Sigmoid colon (tissue), 7 donors: ENCODE data around the gene DYSF. TPM values are rescaled to one million over a fixed set of nuclear protein-coding genes. Genes with fewer than 3 reads are reported as not detected.

ENCODE experiments used
- DNase-seq: peaks from one replicate; pipeline ENCODE4 v3.0.0-alpha.2; 2019
- H3K27ac ChIP-seq, 4 donors: fragments of 200-600 bp; sonication (generic); one replicate each; pipeline ENCODE4 v1.5.1; 2016 to 2019; ENCODE audit warnings: mild to moderate bottlenecking in 1 of 4
- H3K27me3 ChIP-seq, 3 donors: fragments of 200-600 bp; sonication (generic); one replicate each; pipeline ENCODE4 v1.5.1; 2019; ENCODE audit warnings: mild to moderate bottlenecking in 1 of 3
- H3K36me3 ChIP-seq, 4 donors: fragments of 200-600 bp; sonication (generic); one replicate each; pipeline ENCODE4 v1.5.1; 2016 to 2019
- H3K4me1 ChIP-seq, 4 donors: fragments of 200-600 bp; sonication (generic); one replicate each; pipeline ENCODE4 v1.5.1; 2017 to 2019
- H3K4me3 ChIP-seq, 4 donors: fragments of 200-600 bp; sonication (generic); one replicate each; pipeline ENCODE4 v1.5.1; 2017 to 2019; ENCODE audit warnings: mild to moderate bottlenecking in 2 of 4, moderate library complexity in 1 of 4
- H3K9me3 ChIP-seq, 4 donors: fragments of 200-600 bp in 3 of 4; sonication (generic) in 3 of 4; one replicate each; pipeline versions ENCODE4 v1.5.1 to v1.6.1; 2013 to 2019
- CTCF ChIP-seq, 4 experiments: fragments of 450-650 bp in 3 of 4; fragments of 200-600 bp in 1 of 4; IDR thresholded peaks; one replicate each; pipeline ENCODE4 v1.5.1; 2016 to 2019; ENCODE audit warnings: antibody characterized with exemption in 4 of 4, mild to moderate bottlenecking in 3 of 4, moderate library complexity in 2 of 4
- EP300 ChIP-seq, 4 donors: sonication (generic); formaldehyde crosslinking; IDR thresholded peaks; one replicate each; pipeline ENCODE4 v1.6.1; 2017; ENCODE audit warnings: antibody characterized with exemption in 4 of 4
- POLR2A ChIP-seq, 2 donors: fragments of 450-650 bp; IDR thresholded peaks; one replicate each; pipeline ENCODE4 v1.6.1; 2016; ENCODE audit warnings: antibody characterized with exemption in 2 of 2, mild to moderate bottlenecking in 2 of 2, moderate library complexity in 2 of 2
- POLR2AphosphoS5 ChIP-seq, 4 donors: sonication (generic); formaldehyde crosslinking; IDR thresholded peaks; one replicate each; pipeline ENCODE4 v1.6.1; 2017; ENCODE audit warnings: antibody characterized with exemption in 4 of 4
- WGBS, 2 donors: extraction: QIAGEN DNeasy Blood & Tissue Kit; methylation state at CpG; one replicate each; pipeline ENCODE4 v1.1.7; 2013; 5-methylcytosine and 5-hydroxymethylcytosine counted together
- intact Hi-C: fragments of 100-400 bp; cut with DNase I; formaldehyde crosslinking; loops from one replicate; pipeline ENCODE4 v1.15.1; 2023
- polyA plus RNA-seq, 3 donors: library from polyadenylated mRNA; stranded (reverse); fragments of 200-250 nt; gene quantifications; one replicate each; pipeline ENCODE4 v1.2.3, GENCODE V29; 2013
- total RNA-seq, 4 donors: library from RNA; depleted of rRNA; stranded (reverse); fragments of >200 nt; gene quantifications; one replicate each; pipeline ENCODE4 v1.1.0, GENCODE V29; 2016
- donor health status: healthy with polysubstance abuse.
- donor health status: Bipolar disorder and iron deficiency.
- donor health status: healthy.

The DYSF gene
- total and polyA plus RNA-seq, 7 donors = 1.6 to 49.6 (median 12.5) TPM

GRCh38 chr2:71671203-71671854, 218.0 kb downstream of the DYSF start:
- intact Hi-C loops = no loop called here
- Histone ChIP-seq H3K36me3 (peaks cover 0 to 29% (median 7%) of the 10 kb centered on the region in 4 donors), H3K27me3 (no peaks in the 10 kb centered on the region), H3K4me1 (peaks cover 0 to 2% (median 0%) of the 10 kb centered on the region in 4 donors), H3K9me3 (no peaks in the 10 kb centered on the region), H3K27ac (no peak overlapping the region), H3K4me3 (no peak overlapping the region)
- TF ChIP-seq EP300 (IDR thresholded peaks at IDR 0.05) = no peak
- TF ChIP-seq POLR2A (IDR thresholded peaks at IDR 0.05) = no peak
- TF ChIP-seq CTCF (IDR thresholded peaks at IDR 0.05) = no peak
- no peak for TF ChIP-seq POLR2AphosphoS5 (IDR thresholded peaks at IDR 0.05)
- 78 to 87% methylated on average over 6 of the region's 6 CpGs for WGBS, 2 donors
- DNase-seq = no peak

DNA sequence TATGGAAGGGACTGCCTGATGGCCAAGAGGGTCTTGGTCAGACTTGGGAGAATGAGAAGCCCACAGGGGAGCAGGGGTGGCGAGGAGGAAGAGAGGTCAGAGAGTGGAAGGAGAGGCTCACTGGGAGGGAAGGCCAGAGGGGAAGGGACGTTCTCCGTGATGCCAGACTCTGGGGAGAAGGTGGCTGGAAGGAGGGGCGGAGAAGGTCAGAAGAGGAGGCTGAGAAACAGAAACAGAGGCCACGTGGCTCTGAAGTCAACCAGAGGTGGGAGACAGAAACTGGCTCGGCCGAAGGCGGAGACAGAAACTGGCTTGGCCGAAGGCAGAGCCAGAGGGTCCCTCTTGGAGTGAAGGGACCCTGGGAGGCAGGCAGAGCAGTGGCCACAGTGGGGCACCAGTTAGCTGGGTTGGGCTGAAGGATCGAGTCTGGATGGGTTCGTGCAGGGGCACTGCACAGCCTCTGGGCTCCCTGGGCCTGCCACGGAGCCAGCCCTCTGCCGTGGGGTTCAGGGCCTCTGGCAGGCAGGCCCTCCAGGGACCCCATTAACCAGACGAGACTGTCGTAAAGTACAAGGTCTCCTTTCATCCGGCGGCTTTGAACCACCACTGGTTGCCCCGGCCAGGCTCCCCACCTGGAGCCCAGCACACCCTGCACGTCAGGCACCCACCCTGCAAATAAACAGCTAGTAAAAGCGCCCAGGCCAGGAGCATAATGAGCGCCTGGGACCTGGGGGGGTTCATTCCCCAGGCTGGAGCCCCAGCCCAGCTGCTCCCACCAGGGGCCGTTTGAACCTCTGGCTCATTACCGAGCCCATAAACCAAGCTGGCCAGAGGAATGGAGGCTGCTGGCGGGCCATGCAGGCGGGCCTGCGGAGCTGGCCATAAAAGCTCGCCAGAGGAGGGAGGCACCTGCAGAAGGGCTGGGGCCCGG, 218.8 kb downstream of the DYSF start:
- Histone ChIP-seq H3K27ac (no peak overlapping the region), H3K36me3 (peaks cover 0 to 29% (median 7%) of the 10 kb centered on the region in 4 donors), H3K27me3 (no peaks in the 10 kb centered on the region), H3K4me3 (no peak overlapping the region), H3K9me3 (no peaks in the 10 kb centered on the region), H3K4me1 (no peaks in the 10 kb centered on the region)
- TF ChIP-seq CTCF (IDR thresholded peaks at IDR 0.05) (no peak), POLR2AphosphoS5 (IDR thresholded peaks at IDR 0.05) (no peak), POLR2A (IDR thresholded peaks at IDR 0.05) (no peak), EP300 (IDR thresholded peaks at IDR 0.05) (no peak)
- DNase-seq = no peak
- 43 to 70% methylated on average over 28 of the region's 28 CpGs for WGBS, 2 donors
- intact Hi-C loops = no loop called here

DNA sequence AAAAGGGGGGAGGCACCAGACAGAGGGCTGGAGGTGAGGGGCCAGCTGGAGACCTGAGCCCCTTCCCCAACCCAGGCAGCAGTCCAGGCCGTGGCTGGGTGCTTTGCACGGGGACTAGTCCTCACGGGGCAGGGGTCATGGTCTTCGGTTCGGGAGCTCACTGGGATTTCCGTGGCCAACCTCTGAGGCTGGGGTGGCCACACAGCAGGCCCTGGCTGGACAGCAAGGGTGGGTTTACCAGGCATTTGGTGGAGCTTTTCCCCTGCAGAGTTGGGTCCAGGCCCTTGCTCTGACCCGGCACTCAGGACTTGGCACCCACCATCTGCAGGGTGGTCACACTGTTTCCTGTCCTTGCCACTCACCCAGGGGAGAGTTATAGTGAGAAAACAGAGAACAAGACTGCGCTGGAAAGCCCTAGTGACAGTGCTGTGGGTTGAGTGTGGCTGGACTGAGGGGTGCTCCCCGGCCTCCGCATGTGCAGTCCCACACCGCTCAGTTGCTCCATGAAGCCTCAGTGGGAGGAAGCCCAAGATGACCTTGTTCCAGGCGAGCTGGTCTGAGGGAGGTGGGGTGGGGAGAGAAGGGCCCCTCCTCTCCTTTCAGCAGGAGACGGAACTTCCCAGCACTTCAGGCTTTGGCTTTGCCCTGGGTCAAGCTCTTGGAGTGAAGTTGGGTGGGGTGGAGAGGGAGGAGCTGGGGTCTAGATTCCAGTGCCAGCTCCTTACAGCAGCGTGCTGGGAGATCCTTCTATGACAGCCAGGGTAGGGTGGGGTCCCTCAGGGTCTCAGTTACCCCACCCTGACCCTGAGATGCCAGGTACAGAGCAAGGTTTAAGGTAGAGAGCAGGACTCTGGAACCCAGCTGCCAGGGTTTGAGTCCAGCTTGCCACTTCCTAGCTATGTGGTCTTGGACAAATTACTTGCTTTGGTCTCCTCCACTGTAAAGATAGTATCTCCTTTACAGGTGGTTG, 219.8 kb downstream of the DYSF start:
- intact Hi-C loops = no loop called here
- peaks cover 0 to 21% (median 7%) of the 10 kb centered on the region in 4 donors for H3K36me3 ChIP-seq
- no peak for DNase-seq

More for the DNA sequence above, 219.8 kb downstream of the DYSF start:
- Histone ChIP-seq H3K9me3 (no peaks in the 10 kb centered on the region), H3K4me3 (no peak overlapping the region), H3K27ac (no peak overlapping the region), H3K27me3 (no peaks in the 10 kb centered on the region), H3K4me1 (no peaks in the 10 kb centered on the region)
- 78 to 87% methylated on average over 14 of the region's 14 CpGs for WGBS, 2 donors
- TF ChIP-seq POLR2A (IDR thresholded peaks at IDR 0.05) (no peak), CTCF (IDR thresholded peaks at IDR 0.05) (no peak), POLR2AphosphoS5 (IDR thresholded peaks at IDR 0.05) (no peak), EP300 (IDR thresholded peaks at IDR 0.05) (no peak)
